Spleen (tissue), 7 donors: ENCODE measurements around the gene NUB1.

Experiments used
- CTCF ChIP-seq, 11 experiments: fragments of 200-600 bp in 7 of 11; fragments of 450-650 bp in 4 of 11; sonication (generic) in 4 of 11; IDR thresholded peaks in 8 of 11; conservative IDR thresholded peaks in 3 of 11; 1 replicate in 7 of 11; 2 replicates in 4 of 11; pipeline versions ENCODE4 v1.4.0 to v1.8.0; 2016 to 2021; ENCODE audit warnings: antibody characterized with exemption in 11 of 11, inconsistent platforms in 4 of 11, mild to moderate bottlenecking in 1 of 11
- POLR2A ChIP-seq, 3 donors: fragments of 450-650 bp; IDR thresholded peaks; one replicate each; pipeline ENCODE4 v1.5.1; 2017; ENCODE audit warnings: antibody characterized with exemption in 3 of 3, mild to moderate bottlenecking in 1 of 3
- POLR2AphosphoS5 ChIP-seq, 3 donors: sonication (generic); formaldehyde crosslinking; IDR thresholded peaks; one replicate each; pipeline ENCODE4 v1.5.1; 2017; ENCODE audit warnings: antibody characterized with exemption in 3 of 3
- donor health status: DM: no; HTN: no; CAD: no; lungs with moderate emphysema.
- donor health status: DM: no; HTN: no; CAD: no.
- donor health status: DM: no; HTN: no; CAD: no.

DNA sequence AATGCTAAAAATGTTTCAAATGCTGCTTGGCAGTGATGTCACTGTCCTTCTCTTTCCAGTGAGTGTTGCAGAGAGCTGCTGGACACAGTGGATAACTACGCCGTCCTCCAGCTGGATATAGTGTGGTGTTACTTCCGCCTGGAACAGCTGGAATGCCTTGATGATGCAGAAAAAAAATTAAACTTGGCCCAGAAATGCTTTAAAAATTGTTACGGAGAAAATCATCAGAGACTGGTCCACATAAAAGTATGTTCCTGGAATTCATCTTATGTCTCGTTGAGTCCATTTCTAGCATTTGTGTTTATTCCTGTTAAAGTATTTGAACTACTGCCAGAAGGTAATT lies 25.2 kb downstream of the NUB1 start:
- TF ChIP-seq CTCF (IDR thresholded peaks at IDR 0.05 in 8 of 11, conservative IDR thresholded peaks at IDR 0.05 in 3 of 11) = no peak
- TF ChIP-seq POLR2A (IDR thresholded peaks at IDR 0.05) = no peak
- TF ChIP-seq POLR2AphosphoS5 (IDR thresholded peaks at IDR 0.05) = peak in 1 of 3 donors; percentile 53
